ENCODE measurements around the gene MRPS17.
"Not testable (repeated sequence)": the region's sequence is repeated elsewhere in the genome, so short reads cannot be mapped to it uniquely, and the experiment has no call there.

MRPS17 gene

DNA sequence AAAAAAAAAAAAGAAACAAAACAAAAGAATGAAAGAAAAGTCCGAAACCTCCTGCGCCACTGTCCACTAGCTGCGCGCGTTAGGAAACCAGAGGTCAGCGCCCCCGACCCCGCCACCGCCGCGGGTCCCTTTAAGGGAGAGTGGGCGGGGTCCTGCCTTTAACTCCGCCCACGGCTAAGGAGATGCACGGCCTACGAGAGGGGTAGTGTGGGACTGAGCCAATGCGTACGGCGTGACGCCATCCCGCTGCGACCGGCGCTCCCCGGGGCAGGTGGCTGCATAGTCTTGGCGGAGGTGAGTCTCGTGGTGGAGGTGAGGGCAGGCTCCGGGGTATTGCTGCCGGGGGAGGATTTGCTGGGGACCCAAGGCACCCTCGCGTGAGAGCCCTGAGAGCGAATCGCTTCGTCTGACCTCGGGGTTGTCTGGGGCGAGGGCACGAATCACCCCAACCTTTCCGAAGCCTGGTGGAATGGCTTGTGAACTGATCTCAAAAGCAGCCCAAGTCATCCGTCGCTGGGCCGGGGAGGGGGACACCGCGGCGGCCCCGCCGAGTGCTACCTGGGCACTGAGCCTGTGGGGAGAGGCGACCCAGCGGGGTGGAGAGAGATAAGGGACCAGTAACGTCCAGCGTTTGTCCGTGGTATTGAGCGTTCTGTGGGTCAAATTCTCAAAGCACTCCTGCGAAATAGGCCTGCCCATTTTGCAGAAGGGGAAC lies at the start of gene MRPS17:
Gene MRPS17, plus strand, starts transcription at position 241 of the 715 bp plus-strand sequence. CDS start 1,319 bp downstream, outside the sequence.
- peak; percentile 87 to 88 for DNase-seq (ENCODE audit: low read depth in 2 of 2)

DNA sequence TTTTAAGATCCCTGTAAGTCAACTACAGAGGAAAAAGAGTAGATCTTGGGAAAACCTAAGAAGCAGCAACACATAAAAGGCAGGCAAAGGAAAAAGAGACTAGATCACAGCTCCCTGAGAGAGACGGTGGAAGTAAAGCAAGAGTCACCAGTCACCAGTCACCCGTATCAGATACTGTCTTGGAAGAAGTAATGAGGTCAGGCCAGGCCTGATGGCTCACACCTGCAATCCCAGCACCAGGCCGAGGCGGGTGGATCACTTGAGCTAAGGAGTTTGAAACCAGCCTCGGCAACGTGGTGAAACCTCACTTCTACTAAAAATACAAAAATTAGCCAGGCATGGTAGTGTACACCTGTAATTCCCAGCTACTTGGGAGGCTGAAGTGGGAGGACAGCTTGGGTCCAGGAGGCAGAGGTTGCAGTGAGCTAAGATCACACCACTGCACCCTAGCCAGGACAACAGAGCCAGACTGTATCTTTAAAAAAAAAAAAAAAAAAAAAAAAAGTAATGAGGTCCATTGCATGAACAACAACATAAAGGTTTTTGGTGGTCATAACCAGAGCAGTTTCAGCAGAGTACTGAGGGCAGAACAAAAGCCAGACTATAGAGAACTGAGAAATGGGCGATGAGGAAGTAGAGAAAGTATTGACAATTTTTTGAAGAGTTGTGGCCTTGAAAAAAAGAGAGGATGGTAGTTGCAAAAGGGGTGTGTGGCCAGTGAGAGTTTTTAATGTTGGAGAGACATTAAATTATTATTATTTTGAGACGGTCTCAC lies 47.5 kb upstream of the MRPS17 start:
- no peak for DNase-seq (ENCODE audit: low read depth in 2 of 2)

DNA sequence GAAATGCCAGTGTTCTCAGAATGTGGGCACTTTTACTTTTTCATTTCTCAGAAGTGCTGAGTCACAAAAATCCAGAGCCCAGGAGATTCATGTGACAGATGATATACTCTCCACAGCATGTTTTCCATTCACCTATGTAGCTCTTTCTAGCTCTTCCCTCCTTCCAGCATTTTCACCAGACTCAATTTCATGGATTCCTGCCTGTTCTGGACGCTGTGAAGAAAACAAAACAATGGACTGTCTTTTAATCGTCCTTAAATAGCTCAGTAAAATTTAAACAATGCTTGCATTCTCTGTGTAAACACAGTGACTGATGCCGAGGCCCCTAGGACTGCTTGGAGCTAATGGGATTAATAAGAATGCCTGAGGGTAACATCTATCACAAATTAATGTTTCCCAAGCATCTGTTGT lies 38.9 kb upstream of the MRPS17 start:
- no peak for DNase-seq (ENCODE audit: low read depth in 2 of 2)

DNA sequence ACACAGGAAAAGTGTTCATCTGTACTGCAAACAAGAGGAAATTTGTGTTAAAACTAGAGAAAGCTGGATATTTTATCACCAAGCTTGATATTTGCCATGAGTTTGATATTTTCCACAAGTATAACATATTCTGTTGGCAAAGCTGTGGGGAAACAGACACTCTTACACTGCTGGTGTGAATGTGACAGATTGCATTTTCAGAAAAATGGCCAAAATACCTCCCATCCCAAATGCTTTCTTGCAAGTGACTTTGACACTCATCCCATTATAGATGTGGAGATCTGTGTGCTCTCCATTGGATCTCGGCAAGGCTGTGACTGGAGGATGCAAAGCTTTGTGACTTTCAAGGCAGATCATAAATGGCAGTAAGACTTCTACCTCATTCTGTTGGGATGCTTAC lies 33.9 kb upstream of the MRPS17 start:
- DNase-seq (ENCODE audit: low read depth in 2 of 2): no peak

DNA sequence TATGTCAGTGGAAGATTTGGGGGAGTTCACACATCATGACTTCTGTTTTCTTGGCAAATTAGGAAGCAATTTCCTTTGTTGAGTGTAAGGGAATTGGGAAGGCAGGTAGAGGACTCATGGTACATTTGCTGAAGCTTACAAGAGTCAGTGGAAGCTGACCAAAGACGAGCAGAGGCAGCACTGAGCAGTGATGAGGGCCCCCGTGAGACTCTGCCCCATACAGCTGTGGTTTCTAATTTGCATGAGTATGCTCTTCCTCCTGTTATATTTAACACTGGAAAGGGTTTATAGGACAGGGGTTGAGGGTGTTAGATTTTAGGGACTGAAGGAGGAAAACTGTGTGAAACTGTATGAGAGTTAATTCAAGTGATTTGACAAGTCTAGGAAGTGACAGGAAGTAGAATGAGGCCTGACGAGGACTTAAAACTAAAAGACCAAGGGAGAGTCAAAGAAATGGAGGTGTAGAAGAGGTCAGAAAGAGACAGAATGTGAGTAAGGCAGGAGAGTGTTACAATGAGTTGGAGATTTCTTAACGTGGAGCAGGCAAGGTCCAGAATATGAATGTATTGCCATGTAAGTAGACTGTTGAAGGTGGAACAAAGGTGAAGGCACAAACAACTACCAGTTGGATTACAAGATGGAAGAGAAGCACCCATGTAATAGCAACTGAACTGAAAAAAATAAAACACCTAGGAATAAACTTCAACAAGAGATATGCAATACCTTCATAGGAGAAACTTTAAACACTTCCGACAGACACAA lies 23.5 kb upstream of the MRPS17 start:
- no peak for DNase-seq (ENCODE audit: low read depth in 2 of 2)

DNA sequence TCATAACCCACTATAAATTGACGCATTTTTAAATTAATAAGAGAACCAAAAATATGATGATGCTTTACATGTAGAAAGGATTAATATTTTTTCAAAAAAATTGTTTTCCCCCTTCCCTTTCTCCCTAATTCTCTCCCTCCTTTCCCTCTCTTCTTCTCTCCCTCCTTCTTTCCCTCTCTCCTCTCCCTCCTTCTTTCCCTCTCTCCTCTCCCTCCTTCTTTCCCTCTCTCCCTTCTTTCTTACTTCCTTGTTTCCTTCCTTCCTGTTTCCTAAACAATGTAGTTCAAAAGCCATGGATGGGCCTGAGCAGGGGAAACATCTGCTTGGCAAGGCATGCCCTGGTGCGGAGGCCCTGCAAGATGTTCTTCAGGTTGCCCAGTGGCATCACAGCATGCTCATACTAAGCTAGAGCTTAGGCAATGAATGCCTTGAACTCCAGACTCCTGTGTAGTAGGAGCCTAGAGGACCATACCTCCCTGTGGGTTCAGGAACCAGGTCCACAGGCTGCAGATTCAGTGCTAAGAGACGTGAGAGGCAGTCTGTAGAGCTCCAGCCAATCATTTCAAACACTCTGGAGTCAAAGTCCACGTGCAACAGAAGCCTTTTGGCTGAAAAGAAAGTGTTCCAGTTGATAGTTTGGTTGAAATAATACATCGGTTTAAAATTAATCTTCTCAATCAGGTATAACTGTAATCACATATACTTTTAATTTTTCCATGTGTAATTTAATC lies 20.1 kb upstream of the MRPS17 start:
- DNase-seq (ENCODE audit: low read depth in 2 of 2): no peak

DNA sequence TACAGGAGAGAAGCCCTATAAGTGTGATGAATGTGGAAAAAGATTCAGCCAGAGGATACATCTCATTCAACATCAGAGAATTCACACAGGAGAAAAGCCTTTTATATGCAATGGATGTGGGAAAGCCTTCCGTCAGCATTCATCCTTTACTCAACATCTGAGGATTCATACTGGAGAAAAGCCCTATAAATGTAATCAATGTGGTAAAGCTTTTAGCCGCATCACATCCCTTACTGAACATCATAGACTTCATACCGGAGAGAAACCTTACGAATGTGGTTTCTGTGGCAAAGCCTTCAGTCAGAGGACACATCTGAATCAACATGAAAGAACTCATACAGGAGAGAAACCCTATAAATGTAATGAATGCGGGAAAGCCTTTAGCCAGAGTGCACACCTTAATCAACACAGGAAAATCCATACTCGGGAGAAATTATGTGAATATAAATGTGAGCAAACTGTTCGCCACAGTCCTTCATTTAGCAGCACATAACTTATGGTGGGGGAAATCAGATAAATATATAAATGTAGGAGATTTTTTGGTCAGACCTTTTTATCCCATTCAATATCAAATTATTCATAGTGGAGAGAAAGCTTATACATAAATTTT lies 12.1 kb upstream of the MRPS17 start:
- DNase-seq (ENCODE audit: low read depth in 2 of 2): no peak

DNA sequence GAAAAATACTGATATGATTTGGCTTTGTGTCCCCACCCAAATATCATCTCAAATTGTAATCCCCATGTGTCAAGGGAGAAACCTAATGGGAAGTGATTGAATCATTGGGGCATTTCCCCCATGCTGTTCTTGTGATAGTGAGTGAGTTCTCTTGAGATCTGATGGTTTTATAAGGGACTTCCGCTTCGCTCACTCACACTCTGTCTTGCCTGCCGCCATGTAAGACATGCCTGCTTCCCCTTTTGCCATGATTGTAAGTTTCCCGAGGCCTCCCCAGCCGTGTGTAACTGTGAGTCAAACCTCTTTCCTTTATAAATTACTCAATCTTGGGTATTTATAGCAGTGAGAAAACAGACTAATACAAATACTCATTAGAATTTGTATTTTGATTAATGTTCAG lies 5.1 kb upstream of the MRPS17 start:
- no peak for DNase-seq (ENCODE audit: low read depth in 2 of 2)

DNA sequence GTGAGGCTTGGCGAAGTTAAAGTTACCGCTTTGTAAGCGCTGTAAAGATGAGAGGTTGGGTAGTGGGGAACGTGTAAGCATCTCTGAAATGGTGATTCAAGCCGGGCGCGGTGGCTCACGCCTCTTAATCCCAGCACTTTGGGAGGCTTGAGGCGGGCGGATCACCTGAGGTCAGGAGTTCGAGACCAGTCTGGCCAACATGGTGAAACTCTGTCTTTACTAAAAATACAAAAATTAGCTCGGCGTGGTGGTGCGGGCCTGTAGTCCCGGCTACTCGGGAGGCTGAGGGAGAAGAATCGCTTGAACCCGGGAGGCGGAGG lies 635 bp downstream of the MRPS17 start:
- not testable (repeated sequence) for DNase-seq (ENCODE audit: low read depth in 2 of 2)

DNA sequence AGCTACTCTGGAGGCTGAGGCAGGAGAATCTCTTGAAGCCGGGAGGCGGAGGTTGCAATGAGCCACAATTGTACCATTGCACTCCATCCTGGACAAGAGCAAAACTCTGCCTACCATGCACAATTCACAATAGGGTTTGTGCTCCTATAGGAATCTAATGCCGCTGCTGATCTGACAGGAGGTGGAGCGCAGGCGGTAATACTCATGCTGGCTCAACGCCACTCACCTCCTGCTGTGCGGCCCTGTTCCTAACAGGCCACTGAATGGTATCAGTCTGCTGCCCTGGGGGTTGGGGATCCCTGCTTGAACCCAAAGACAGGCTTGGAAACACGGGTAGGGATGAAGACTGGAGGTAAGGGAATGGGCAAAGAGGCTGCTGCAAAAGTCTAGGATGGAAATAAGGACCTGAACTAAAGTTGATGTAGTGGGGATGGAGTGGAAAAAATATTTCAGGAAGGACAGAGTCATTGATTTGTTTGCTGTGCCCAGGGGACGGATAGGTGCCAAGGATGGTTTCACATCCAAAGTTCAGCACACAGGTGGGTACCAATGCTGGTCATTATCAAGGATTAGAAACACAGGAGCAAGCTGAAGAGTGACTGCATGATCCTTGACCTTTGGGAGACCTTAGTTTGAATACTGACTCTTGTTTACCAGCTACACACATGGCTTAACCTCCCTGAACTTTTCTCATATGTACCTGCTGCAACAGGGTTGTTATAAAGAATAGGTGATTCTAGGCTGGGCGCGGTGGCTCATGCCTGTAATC lies 2.2 kb downstream of the MRPS17 start:
- no peak for DNase-seq (ENCODE audit: low read depth in 2 of 2)

DNA sequence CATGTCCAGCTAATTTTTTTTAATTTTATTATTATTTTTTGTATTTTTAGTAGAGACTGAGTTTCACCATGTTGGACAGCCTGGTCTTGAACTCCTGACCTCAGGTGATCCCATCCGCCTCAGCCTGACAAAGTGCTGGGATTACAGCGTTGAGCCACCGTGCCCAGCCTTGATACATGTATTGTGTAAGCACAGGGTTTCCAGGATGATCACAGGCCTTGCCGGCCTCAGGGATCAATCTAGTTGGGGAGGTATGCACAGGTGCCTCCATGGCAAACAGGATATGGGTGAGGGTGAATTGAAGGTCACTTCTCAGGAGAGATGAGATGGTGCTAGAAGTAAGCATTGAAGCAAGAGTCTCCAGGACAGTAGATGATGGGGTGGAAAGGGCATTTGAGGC lies 5.5 kb downstream of the MRPS17 start:
- no peak for DNase-seq (ENCODE audit: low read depth in 2 of 2)

DNA sequence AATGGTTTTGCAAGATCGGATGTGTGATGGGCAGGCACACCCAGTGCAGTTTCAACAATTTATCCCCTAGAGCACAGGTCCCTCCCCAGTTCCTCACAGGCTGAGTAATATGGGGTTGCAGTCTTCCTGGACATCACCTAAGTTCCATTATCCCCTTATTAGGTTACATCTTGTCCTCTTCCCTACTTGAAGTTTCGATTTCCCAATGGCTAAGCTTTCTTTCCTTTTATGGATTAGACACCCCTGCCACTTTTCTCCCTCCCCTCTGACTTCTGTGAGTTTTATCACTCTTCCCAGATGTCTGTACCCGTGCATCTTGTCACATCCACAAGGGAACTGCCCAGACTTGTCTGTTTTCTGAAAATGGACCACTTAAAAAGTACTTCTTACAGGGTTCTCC lies 10.3 kb downstream of the MRPS17 start:
- no peak for DNase-seq (ENCODE audit: low read depth in 2 of 2)

DNA sequence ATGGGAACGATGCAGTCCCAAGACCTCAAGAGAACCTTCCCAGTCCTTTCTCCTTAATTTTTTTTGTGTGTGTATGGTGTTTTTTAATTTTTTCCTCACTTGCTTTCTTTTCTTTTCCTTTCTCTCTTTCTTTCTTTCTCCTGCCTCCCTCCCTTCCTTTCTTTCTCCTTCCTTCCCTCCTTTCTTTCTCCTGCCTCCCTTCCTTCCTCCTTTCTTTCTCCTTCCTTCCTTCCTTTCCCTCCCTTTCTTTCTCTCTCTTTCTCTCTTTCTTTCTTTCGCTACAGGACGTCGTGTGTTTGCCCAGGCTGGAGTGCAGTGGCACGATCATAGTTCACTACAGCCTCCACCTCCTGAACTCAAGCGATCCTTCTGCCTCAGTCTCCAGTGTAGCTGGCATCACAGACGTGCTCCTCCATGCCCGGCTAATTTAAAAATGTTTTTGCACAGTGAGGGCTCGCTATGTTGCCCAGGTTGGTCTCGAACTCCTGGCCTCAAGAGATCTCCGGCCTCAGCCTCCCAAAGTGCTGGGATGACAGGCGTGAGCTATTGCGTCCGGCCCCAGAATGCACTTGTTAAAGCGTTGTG lies 12.0 kb downstream of the MRPS17 start:
- no peak for DNase-seq (ENCODE audit: low read depth in 2 of 2)

DNA sequence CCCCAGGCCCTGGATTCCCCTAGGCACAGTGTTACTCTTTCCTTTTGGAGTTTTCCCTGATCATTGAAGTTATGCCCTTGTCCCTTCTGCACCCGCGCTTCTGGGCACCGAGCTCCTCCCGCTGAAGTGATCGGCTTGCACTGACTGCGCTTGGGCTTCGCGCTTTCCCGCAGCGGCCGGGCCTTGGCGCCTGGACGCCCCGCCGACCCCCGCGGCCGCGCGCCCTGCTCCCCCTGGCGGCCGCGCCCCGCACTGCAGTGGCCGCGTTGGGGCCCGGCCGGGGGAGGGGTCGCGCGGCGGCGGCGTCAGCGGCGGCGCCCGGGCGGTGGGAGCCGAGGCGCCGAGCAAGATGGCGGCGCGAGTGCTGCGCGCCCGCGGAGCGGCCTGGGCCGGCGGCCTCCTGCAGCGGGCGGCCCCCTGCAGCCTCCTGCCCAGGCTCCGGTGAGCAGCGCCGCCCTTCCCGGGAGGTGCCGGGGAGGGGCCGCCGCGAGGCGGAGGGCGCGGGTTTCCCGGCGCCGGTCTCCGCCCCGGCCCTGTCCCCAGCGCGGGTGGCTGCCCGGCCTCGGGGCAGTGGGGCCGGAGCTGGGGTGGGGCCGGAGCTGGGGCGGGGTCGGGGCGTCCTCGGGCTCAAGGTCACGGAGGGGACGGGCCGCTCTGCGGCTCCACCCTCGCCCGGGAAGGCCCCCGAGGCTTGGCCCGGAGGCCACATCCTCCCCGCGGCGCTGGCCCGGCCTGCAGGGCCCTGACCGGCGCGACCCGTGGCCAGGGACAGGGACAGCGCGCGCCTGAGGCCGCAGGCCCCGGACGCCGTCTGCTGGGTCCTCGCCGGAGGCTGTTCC lies 12.8 kb downstream of the MRPS17 start, which contains the start of gene NIPSNAP2:
Gene NIPSNAP2, plus strand, starts transcription at position 325 of the 839 bp plus-strand sequence. Its CDS starts 25 bp downstream, at position 350.
- DNase-seq (ENCODE audit: low read depth in 2 of 2): peak; percentile 42 to 43

DNA sequence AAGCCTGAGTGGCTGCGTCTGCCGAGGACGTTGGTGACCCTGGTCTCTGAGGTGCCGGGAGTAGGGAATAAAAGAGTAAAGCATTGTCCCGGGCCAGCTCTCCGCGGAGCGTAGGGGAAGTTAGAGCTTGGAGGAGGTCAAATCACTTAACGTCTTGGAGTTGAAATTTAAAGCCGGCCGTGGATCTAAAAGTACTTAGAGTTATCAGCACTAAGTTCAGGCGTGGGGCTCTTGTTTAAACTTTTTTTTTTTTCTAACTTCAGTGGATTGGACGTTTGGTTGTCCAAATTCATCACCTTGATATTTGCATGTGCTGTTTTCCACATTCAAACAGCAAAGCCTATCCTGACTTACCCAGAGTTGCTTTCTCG lies 13.4 kb downstream of the MRPS17 start:
- DNase-seq (ENCODE audit: low read depth in 2 of 2): no peak

DNA sequence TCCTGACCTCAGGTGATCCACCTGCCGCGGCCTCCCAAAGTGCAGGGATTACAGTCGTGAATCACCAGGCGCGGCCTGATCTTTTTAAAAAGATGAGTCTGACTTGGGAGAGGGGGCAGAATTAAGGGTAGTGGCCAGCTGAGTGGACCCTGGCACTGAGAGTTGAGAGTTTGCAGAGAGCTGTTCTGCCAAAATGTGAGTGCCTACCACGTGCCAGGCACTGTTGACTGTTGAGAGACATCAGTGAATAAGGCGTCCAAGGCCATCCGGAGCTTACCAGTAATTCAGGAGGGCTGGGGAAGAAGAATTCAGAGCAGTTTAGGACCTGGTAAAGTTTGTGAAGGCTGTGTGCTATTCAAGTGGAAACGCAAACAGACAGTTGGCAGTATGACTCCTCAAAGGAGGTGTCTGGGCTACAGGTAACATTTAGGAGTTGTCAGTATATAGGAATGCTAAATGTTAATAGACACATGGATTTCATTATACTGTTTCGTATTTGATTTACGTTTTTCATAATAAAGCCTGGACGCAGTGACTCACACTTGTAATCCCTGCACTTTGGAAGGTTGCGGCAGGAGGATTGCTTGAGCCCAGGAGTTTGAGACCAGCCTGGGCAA lies 14.2 kb downstream of the MRPS17 start:
- DNase-seq (ENCODE audit: low read depth in 2 of 2): no peak

DNA sequence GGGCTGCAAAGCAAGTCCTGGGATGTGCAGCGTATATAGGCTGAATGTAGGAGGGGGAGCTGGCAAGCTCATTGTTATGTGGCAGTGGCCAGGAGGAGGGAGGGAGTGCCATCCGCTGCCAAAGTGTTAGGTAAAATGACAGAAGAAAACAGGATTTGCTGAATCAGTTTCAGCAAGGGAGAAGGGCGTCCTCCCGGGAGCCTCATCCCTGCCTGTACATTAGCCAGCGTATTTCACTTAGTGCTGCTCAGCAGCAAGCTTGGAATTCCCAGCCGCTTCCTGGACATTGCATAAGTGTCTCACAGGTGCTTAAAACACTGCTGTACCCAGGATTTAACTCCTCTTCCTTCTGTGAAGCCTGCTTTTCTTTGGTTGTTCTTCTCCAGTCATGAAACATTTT lies 15.2 kb downstream of the MRPS17 start:
- no peak for DNase-seq (ENCODE audit: low read depth in 2 of 2)

DNA sequence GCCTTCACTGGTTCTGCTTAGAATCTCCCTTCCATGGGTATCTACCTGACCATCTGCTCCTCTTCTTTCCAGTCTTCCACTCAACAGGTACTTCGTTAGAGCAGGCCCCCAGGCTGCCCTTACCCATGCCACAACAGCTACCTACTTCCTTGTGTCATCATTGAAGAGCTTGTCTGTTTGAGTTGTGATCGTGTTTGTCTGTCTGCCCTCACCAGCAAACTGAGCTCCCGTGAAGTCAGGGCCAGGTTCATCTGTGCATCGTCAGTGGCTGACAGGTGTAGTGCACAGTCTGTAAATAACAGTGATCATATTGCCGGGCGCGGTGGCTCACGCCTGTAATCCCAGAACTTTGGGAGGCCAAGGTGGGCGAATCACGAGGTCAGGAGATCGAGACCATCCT lies 17.7 kb downstream of the MRPS17 start:
- DNase-seq (ENCODE audit: low read depth in 2 of 2): no peak

DNA sequence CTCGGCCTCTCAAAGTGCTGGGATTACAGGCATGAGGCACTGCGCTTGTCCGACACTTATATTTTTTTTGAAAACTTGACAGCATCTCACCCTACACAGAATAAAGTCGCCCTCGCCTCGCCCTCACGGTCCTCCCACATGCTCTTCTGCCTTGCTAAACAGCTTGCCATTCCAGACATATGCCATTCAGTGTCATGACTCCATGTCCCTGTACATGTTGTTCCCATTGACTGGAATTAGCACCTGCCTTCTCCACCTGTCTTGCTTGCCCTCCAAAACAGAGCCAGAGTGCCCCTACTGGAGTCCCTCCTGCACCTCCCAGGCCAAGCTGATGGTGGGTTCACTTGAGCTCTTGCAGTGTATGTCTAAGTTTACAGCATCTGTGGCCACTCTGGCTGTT lies 18.9 kb downstream of the MRPS17 start:
- no peak for DNase-seq (ENCODE audit: low read depth in 2 of 2)
